ELR (cell line): ENCODE results near the gene DOHH.
A peak's percentile ranks its signal among the peaks of the same experiment; 100 is the strongest.

Experiments
- DNase-seq: peaks from one replicate; pipeline ENCODE4 v3.0.0-alpha.2; 2015; ENCODE audit warnings: low read depth

DOHH gene

GRCh38 chr19:3503036-3503572 lies 2.6 kb upstream of the DOHH start:
- DNase-seq, result peak; percentile 68

DNA sequence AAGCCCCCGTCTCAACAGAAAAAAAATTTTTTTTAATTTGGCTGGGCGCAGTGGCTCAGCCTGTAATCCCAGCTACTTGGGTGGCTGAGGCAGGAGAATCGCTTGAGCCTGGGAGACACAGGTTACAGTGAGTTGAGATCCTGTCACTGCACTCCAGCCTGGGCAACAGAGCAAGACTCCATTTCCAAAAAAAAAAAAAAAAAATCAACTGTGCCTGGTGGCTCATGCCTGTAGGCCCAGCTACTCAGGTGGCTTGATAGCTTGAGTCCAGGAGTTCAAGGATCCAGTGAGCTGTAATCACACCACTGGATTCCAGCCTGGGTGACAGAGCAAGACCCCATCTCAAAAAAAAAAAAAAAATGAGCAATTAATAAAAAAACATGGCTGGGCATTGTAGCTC lies 1.3 kb upstream of the DOHH start:
- DNase-seq, result no peak

DNA sequence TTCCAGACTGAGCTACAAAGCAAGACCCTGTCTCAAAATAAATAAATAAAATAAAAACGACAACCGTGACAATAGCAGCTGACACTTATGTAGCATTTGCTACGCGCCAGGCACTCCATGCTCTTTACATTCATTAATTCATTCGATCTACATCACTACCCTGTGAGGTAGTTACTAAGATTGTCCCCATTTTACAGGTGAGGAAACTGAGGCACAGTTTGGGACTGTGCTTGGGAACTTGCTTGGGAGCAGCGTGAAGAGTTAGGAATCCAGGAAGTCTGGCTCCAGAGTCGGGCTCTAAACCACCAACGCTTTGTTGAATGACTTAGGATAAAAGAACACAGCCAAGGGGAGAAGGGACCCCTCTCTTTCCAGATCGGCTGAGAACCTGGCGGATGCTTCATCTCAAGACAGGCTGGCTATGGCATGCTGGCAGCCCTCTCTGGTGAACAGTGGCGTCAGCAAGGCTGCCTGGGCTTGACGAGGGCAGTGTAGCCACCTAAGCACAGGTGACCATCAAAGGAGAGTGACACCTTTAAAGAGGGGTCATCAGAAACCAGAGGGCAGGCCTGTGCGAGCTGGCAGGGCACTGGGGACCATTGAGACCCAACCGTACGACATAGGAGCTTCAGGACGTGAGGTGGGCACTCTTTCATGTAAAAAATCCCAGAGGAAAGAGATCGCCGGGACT lies 591 bp downstream of the DOHH start:
- DNase-seq, result peak; percentile 14

- no peak for DNase-seq
Observed at GRCh38 chr19:3497757-3498520, 2.5 kb downstream of the DOHH start.

DNA sequence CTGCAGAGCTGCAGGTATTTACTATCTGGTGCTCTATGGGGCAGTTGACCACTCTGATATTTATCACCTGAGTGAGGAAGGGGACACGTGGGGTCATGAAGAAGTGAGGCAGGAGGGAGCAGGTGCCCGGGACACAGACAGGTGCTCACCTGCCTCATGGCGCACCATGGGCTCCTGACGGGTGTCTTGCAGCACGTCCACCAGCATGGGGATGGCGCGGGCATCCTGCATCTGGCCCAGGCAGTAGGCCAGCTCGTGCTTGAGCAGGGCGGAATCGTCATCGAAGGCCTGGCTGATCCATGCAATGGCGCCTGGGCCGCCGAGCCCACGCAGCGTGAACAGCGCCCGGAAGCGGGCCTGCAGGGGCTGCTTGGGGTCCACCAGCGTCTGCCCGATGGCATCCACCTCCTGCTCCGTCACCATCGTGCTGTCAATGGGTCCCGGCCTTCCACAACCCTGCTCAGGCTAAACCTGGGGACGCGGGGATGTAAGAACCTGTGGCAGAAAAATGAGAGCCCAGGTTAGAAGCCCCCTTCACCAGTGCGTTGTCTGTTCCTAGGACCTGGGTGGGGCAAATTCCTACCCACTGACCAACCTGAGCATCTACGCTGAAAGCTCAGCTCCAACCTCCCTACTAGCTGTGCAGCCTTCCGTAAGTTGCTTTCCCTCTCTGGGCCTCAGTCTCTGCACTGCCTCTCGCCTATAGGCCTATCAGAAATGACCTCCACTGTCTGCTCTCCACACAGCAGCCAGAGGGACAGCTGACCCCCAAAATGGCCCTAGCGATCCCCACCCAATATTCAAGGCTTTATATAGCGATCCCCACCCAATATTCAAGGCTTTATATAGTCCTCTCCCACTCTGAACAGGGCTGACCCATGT lies 3.8 kb downstream of the DOHH start:
- no peak for DNase-seq

- DNase-seq, result no peak
Observed at GRCh38 chr19:3494559-3494958, 5.9 kb downstream of the DOHH start.

DNA sequence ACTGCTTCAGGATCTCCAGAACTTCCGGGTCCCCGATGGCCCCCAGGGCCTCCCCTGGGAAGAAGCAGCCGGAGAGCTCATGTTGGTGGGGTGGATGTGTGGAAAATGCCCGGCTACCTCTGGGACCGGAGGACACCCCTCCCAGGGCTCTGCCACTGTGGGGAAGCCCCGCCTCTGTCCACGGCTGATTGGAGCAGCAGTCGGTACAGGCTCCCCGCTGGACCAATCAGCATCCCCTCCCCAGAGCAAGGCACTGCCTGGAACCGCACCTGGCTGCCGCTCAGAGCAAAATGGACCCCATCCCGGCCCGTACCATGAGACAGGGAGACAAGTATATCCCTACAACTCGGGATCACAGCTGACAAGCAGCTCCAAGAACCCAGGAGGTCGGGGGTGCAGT lies 6.4 kb downstream of the DOHH start:
- DNase-seq, result no peak

- DNase-seq, result no peak
Observed at GRCh38 chr19:3493651-3494050, 6.8 kb downstream of the DOHH start.

DNA sequence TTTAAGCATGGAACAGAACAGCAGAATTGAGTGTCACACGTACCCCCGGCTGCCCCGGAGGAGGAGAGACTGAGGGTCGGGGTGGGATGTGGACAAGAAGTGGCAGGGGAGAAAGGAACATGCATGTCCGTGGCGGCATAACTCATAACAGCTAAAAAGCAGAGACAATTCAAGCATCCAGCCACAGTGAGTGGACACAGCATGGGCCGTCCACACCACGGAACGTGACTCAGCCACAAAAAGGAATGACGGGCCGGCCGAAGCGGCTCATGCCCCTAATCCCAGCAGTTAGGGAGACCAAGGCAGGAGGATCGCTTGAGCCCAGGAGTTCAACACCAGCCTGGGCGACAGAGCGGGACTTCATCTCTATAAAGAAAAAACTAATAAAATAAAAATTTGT lies 7.6 kb downstream of the DOHH start:
- no peak for DNase-seq

DNA sequence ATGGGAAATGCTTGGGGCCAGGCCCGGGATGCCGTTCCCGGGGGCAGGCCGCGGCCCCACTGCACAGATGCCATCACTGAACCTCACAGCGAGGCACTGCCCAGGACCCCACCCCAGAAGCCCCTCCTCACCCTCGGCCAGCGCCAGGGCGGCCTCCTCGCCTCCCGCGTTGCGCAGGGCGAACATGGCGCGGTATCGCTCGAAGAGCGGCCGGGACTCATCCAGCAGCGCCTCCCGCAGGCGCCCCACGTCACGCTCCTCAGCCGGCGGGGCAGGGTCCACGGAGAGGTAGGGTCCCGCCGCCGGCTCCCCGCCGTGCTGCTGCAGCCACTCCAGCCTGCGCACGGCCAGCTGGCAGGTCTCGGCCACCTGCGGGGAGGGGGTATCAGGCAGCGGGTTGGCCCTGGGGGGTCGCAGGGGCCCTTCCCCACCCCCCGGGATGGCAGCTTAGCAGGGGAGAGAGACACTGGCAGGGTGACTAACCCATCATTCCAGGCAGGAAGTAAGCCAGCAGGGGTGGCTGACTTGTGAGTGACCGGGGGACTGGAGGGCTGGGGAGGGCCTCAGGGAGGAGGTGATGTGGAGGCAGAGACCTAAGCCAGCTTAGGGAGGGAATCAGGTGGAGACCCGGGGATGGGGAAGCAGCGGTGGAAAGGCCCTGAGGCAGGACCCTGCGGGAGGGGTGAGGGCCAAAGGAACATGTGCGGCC lies 8.2 kb downstream of the DOHH start:
- no peak for DNase-seq

DNA sequence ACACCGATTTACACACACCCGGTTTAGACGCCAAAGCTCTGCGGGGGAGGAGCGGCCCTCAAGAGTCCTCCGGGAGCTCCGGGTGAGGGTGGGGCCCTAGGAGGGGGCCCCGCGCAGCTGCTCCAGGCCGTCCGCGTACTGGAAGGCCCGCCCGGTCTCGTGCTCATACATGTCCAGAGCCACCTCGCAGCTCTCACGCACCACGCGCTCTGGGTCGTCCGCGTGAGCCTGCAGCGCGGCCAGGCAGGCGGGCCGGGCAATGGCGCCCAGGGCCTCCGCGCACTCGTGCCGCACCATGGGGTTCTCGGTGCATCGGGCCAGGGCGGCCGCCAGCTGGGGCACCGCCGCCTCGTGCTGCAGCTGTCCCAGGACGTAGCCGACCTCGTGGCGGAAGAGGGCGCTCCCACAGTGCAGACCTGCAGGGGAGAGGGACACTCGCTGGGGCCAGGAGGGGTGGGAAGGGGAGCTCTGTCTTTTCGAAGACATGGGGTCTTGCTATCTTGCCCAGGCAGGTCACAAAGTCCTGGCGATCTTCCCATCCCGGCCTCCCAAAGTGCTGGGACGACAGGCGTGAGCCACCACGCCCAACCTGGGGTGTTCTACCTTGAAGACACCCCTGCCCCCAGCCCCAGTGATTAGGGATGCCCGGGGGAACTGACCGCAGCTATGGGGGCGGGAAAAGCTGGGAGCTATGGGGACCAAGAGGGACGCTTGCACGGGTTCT lies 8.9 kb downstream of the DOHH start:
- no peak for DNase-seq

- no peak for DNase-seq
Observed at GRCh38 chr19:3483226-3483628, 17.2 kb downstream of the DOHH start, which contains the start of gene SMIM44. SMIM44 (minus strand) TSS chr19:3483441; CDS start chr19:3483403, 38 bp downstream.

- no peak for DNase-seq
Observed at GRCh38 chr19:3482507-3483225, 17.8 kb downstream of the DOHH start.

GRCh38 chr19:3481241-3482090 lies 19.0 kb downstream of the DOHH start:
- DNase-seq, result no peak

DNA sequence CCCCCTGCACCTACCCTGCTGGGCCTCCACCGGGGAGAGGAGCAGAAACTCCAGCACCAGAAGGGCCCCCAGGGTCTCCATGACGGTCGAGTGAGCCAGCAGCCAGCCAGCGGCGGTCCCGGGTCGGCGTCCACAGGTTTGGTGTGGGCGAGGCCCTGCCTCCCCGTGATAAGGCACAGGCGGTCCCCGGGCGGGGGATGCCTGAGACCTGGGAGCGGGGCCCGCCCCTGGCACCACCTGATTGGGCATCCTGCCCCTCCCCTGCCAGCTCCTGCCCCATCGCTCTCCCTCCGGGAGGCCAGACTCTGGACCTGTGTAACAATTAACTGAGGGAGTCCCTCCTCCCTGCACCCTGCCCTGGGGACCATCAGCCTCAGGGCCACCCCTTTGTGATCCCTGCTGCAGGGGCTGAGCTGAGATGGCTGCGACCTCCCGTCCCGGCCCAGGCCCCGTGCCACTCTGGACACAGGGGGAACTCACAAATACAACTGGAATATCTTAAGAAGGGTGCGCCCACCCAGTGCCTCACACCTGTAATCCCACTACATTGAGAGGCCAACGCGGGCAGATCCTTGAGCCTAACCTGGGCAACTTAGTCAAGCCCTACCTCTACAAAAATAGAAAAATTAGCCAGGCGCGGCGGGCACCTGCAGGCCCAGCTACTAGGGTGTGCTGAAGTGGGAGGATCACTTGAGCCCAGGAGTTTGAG lies 19.9 kb downstream of the DOHH start, which contains the start of gene SMIM24:
Gene SMIM24 (minus strand): TSS at position 143 of the 709 bp plus-strand sequence. CDS start 62 bp downstream, at position 81.
- no peak for DNase-seq

- peak; percentile 50 for DNase-seq
Observed at GRCh38 chr19:3479834-3480215, 20.6 kb downstream of the DOHH start.

GRCh38 chr19:3479177-3479833 lies 21.2 kb downstream of the DOHH start:
- DNase-seq, result peak; percentile 63
